ENCODE measurements around the gene TAPBP.
"Not testable (repeated sequence)": the region's sequence is repeated elsewhere in the genome, so short reads cannot be mapped to it uniquely, and the experiment has no call there.

The TAPBP gene

GRCh38 chr6:33313709-33314514 lies at the start of gene TAPBP:
TSS of gene TAPBP (minus strand) at chr6:33314078. CDS start at chr6:33314041, 37 bp downstream.
- peak; percentile 89 for DNase-seq

- DNase-seq = not testable (repeated sequence)
These were observed 49.6 kb upstream of the TAPBP start for GRCh38 chr6:33363486-33363885.

- no peak for DNase-seq
These were observed 45.5 kb upstream of the TAPBP start for GRCh38 chr6:33359331-33359730.

- DNase-seq = not testable (repeated sequence)
These were observed 43.4 kb upstream of the TAPBP start for GRCh38 chr6:33357160-33357871.

- no peak for DNase-seq
These were observed 42.4 kb upstream of the TAPBP start for GRCh38 chr6:33356295-33356694.

GRCh38 chr6:33355860-33356259 lies 42.0 kb upstream of the TAPBP start:
- DNase-seq = not testable (repeated sequence)

GRCh38 chr6:33347816-33348215 lies 33.9 kb upstream of the TAPBP start:
- no peak for DNase-seq

GRCh38 chr6:33346972-33347371 lies 33.1 kb upstream of the TAPBP start:
- DNase-seq = peak; percentile 2

- peak; percentile 60 for DNase-seq
These were observed 31.1 kb upstream of the TAPBP start for GRCh38 chr6:33344701-33345697.

- no peak for DNase-seq
These were observed 30.2 kb upstream of the TAPBP start for GRCh38 chr6:33343953-33344611.

GRCh38 chr6:33343606-33343952 lies 29.7 kb upstream of the TAPBP start:
- DNase-seq = not testable (repeated sequence)

- peak; percentile 26 for DNase-seq
These were observed 25.3 kb upstream of the TAPBP start for GRCh38 chr6:33339193-33339592.

- DNase-seq = no peak
These were observed 22.6 kb upstream of the TAPBP start for GRCh38 chr6:33336495-33336894.

GRCh38 chr6:33335916-33336315 lies 22.0 kb upstream of the TAPBP start:
- DNase-seq = peak; percentile 27

GRCh38 chr6:33333666-33334065 lies 19.8 kb upstream of the TAPBP start:
- peak; percentile 70 for DNase-seq

- peak; percentile 37 for DNase-seq
These were observed 16.9 kb upstream of the TAPBP start for GRCh38 chr6:33330736-33331135.

GRCh38 chr6:33329058-33329457 lies 15.2 kb upstream of the TAPBP start:
- no peak for DNase-seq

GRCh38 chr6:33324125-33324524 lies 10.2 kb upstream of the TAPBP start:
- peak; percentile 24 for DNase-seq

GRCh38 chr6:33323623-33323948 lies 9.7 kb upstream of the TAPBP start:
- no peak for DNase-seq

GRCh38 chr6:33321227-33321626 lies 7.3 kb upstream of the TAPBP start:
- DNase-seq = no peak

- peak; percentile 89 for DNase-seq
These were observed 6.7 kb upstream of the TAPBP start for GRCh38 chr6:33320315-33321181.

- no peak for DNase-seq
These were observed 6.0 kb upstream of the TAPBP start for GRCh38 chr6:33319939-33320314.

All from inflammatory macrophage treated with lipopolysaccharide for 4 hours (primary cell).